ENCODE data around the gene PCSK6. TPM values are rescaled to one million over a fixed set of nuclear protein-coding genes. Genes with fewer than 3 reads are reported as not detected.

PCSK6 gene
- total RNA-seq, 1 donor from 2014 or later = 1.3 TPM

GRCh38 chr15:101476756-101477155 is 12.8 kb downstream of the PCSK6 start:
- H3K27me3 ChIP-seq (ENCODE audit: insufficient read depth, low read length) = no peaks in the 10 kb centered on the region
- no peak for DNase-seq (ENCODE audit: low read depth)
- H3K27ac ChIP-seq (ENCODE audit: low read depth, low read length) = no peak overlapping the region
- H3K9ac ChIP-seq (ENCODE audit: low read length) = no peak overlapping the region
- Mint-ChIP-seq H3K9me3 (ENCODE audit: unreplicated experiment) (no peaks in the 10 kb centered on the region), H3K27me3 (ENCODE audit: low read depth, unreplicated experiment) (peaks cover 27% of the 10 kb centered on the region), H3K4me1 (ENCODE audit: low read depth, unreplicated experiment) (peaks cover 3% of the 10 kb centered on the region), H3K4me3 (ENCODE audit: unreplicated experiment) (no peak overlapping the region), H3K36me3 (ENCODE audit: low read depth, unreplicated experiment) (peaks cover 2% of the 10 kb centered on the region), H3K27ac (ENCODE audit: unreplicated experiment) (no peak overlapping the region)
- no peak overlapping the region for H3K4me3 ChIP-seq (ENCODE audit: insufficient read depth, low read depth, low read length)
- H2AFZ ChIP-seq (ENCODE audit: low read depth, low read length) = no peak overlapping the region
- no peaks in the 10 kb centered on the region for H3K4me1 ChIP-seq (ENCODE audit: insufficient read depth, low read length)
- TF ChIP-seq CTCF (IDR thresholded peaks at IDR 0.05; ENCODE audit: insufficient read depth, low read depth, low read length) (no peak), EZH2 (IDR thresholded peaks at IDR 0.05; ENCODE audit: insufficient read depth, low read length) (no peak)
- no peak overlapping the region for H3K4me2 ChIP-seq (ENCODE audit: low read length)
- no peaks in the 10 kb centered on the region for H3K9me3 ChIP-seq (ENCODE audit: insufficient read depth, low read depth, low read length)
- H3K36me3 ChIP-seq (ENCODE audit: insufficient read depth, low read length) = no peaks in the 10 kb centered on the region
- FAIRE-seq = no peak
- H4K20me1 ChIP-seq (ENCODE audit: insufficient read depth, low read length) = no peaks in the 10 kb centered on the region
- no peaks in the 10 kb centered on the region for H3K79me2 ChIP-seq (ENCODE audit: insufficient read depth, low read length)

DNA sequence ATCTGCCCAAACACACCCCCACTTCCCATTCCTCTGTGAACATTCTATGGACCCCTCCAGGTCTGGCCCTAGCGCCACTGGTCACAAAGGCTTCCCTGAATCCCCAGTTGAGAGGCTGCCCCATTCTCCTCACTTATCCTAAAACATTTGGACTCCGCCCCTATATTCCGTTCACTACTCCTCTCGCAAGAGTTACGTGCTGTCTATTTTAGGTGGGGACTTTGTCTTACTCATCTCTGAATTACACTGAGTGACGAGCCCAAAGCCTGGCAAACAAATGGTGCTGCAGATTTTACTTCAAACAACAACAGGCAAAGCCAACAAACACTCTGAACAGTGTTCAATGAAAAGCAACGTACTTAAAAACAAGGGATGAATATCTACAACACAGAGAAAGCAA is 14.5 kb downstream of the PCSK6 start:
- no peak overlapping the region for H3K27ac ChIP-seq (ENCODE audit: low read depth, low read length)
- H3K4me1 ChIP-seq (ENCODE audit: insufficient read depth, low read length) = no peaks in the 10 kb centered on the region
- DNase-seq (ENCODE audit: low read depth) = no peak
- H3K79me2 ChIP-seq (ENCODE audit: insufficient read depth, low read length) = no peaks in the 10 kb centered on the region
- no peak overlapping the region for H2AFZ ChIP-seq (ENCODE audit: low read depth, low read length)
- H3K4me3 ChIP-seq (ENCODE audit: insufficient read depth, low read depth, low read length) = no peak overlapping the region
- H3K27me3 ChIP-seq (ENCODE audit: insufficient read depth, low read length) = peaks cover 4% of the 10 kb centered on the region
- H3K4me2 ChIP-seq (ENCODE audit: low read length) = no peak overlapping the region
- no peaks in the 10 kb centered on the region for H4K20me1 ChIP-seq (ENCODE audit: insufficient read depth, low read length)
- Mint-ChIP-seq H3K4me3 (ENCODE audit: unreplicated experiment) (no peak overlapping the region), H3K27me3 (ENCODE audit: low read depth, unreplicated experiment) (peaks cover 24% of the 10 kb centered on the region), H3K27ac (ENCODE audit: unreplicated experiment) (no peak overlapping the region), H3K36me3 (ENCODE audit: low read depth, unreplicated experiment) (peaks cover 2% of the 10 kb centered on the region), H3K9me3 (ENCODE audit: unreplicated experiment) (no peaks in the 10 kb centered on the region), H3K4me1 (ENCODE audit: low read depth, unreplicated experiment) (no peaks in the 10 kb centered on the region)
- H3K36me3 ChIP-seq (ENCODE audit: insufficient read depth, low read length) = no peaks in the 10 kb centered on the region
- no peak overlapping the region for H3K9ac ChIP-seq (ENCODE audit: low read length)
- TF ChIP-seq CTCF (IDR thresholded peaks at IDR 0.05; ENCODE audit: insufficient read depth, low read depth, low read length) = no peak
- TF ChIP-seq EZH2 (IDR thresholded peaks at IDR 0.05; ENCODE audit: insufficient read depth, low read length) = no peak
- no peaks in the 10 kb centered on the region for H3K9me3 ChIP-seq (ENCODE audit: insufficient read depth, low read depth, low read length)
- FAIRE-seq = no peak

DNA sequence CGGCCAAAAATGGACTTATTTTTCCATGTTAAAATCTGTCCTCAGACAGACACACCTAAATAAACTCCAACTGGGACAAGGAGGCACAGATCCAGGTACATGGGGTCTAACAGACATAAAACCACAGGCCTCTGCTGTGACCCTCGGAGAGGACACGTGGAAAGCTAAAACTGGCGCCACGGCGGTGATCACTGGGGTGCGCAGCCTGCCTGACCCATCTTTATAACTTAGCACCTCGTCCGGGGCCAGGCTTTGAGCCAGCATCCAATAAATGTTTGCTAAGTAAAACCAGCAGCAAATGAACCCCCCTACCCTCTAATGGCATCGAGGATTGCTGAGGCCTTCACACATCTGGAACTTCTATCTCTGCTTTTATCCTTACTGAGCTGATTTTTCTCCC is 15.3 kb downstream of the PCSK6 start:
- TF ChIP-seq EZH2 (IDR thresholded peaks at IDR 0.05; ENCODE audit: insufficient read depth, low read length) (no peak), CTCF (IDR thresholded peaks at IDR 0.05; ENCODE audit: insufficient read depth, low read depth, low read length) (no peak)
- no peaks in the 10 kb centered on the region for H3K9me3 Mint-ChIP-seq (ENCODE audit: unreplicated experiment)
- Histone ChIP-seq H2AFZ (ENCODE audit: low read depth, low read length) (no peak overlapping the region), H3K79me2 (ENCODE audit: insufficient read depth, low read length) (no peaks in the 10 kb centered on the region), H3K4me3 (ENCODE audit: insufficient read depth, low read depth, low read length) (no peak overlapping the region), H3K4me1 (ENCODE audit: insufficient read depth, low read length) (no peaks in the 10 kb centered on the region), H3K4me2 (ENCODE audit: low read length) (no peak overlapping the region), H3K27me3 (ENCODE audit: insufficient read depth, low read length) (peaks cover 6% of the 10 kb centered on the region), H4K20me1 (ENCODE audit: insufficient read depth, low read length) (no peaks in the 10 kb centered on the region), H3K9me3 (ENCODE audit: insufficient read depth, low read depth, low read length) (no peaks in the 10 kb centered on the region), H3K27ac (ENCODE audit: low read depth, low read length) (no peak overlapping the region), H3K36me3 (ENCODE audit: insufficient read depth, low read length) (no peaks in the 10 kb centered on the region), H3K9ac (ENCODE audit: low read length) (no peak overlapping the region)
- DNase-seq (ENCODE audit: low read depth) (no peak), FAIRE-seq (no peak)
- no peaks in the 10 kb centered on the region for H3K4me1 Mint-ChIP-seq (ENCODE audit: low read depth, unreplicated experiment)
- peaks cover 25% of the 10 kb centered on the region for H3K27me3 Mint-ChIP-seq (ENCODE audit: low read depth, unreplicated experiment)
- peaks cover 2% of the 10 kb centered on the region for H3K36me3 Mint-ChIP-seq (ENCODE audit: low read depth, unreplicated experiment)
- no peak overlapping the region for H3K4me3 Mint-ChIP-seq (ENCODE audit: unreplicated experiment)
- H3K27ac Mint-ChIP-seq (ENCODE audit: unreplicated experiment) = no peak overlapping the region
